ENCODE measurements around the gene LRRC75A. TPM values are rescaled to one million over a fixed set of nuclear protein-coding genes. Genes with fewer than 3 reads are reported as not detected.

Gene LRRC75A
- total RNA-seq, 1 experiment from 2014 or later, result 10.1 TPM

- Histone ChIP-seq H2AFZ (ENCODE audit: low read length) (no peak overlapping the region), H3K23ac (ENCODE audit: insufficient read length, low read depth, low read length) (no peak overlapping the region), H2BK15ac (ENCODE audit: low read depth, low read length) (no peak overlapping the region), H3K56ac (ENCODE audit: insufficient read length, low read depth, low read length) (no peak overlapping the region), H3K14ac (ENCODE audit: insufficient read depth, low read length) (no peak overlapping the region), H3K79me1 (ENCODE audit: insufficient read depth, low read depth, low read length, poor library complexity, severe bottlenecking) (no peaks in the 10 kb centered on the region), H4K5ac (ENCODE audit: insufficient read length, low read depth, low read length) (no peak overlapping the region), H3K18ac (ENCODE audit: insufficient read length, low read depth, low read length) (no peak overlapping the region), H3K9me3 (ENCODE audit: control insufficient read depth, low read depth, low read length) (no peaks in the 10 kb centered on the region), H3K27me3 (ENCODE audit: insufficient read depth, low read length) (no peaks in the 10 kb centered on the region), H4K8ac (replicated peaks; ENCODE audit: insufficient read length, low read depth, low read length) (no peak overlapping the region), H2BK12ac (ENCODE audit: insufficient read length, low read depth, low read length) (no peak overlapping the region), H3K4ac (ENCODE audit: low read depth, low read length) (no peak overlapping the region), H3K27ac (ENCODE audit: insufficient read length, low read depth, low read length) (no peak overlapping the region), H3T11ph (ENCODE audit: low read length) (no peak overlapping the region), H2BK120ac (ENCODE audit: low read depth, low read length, poor library complexity, severe bottlenecking) (no peak overlapping the region), H2BK20ac (ENCODE audit: low read depth, low read length, poor library complexity, severe bottlenecking) (no peak overlapping the region), H2BK5ac (ENCODE audit: insufficient read length, low read length) (no peak overlapping the region), H4K20me1 (ENCODE audit: control insufficient read depth, insufficient read depth, insufficient read length) (no peaks in the 10 kb centered on the region), H3K4me1 (ENCODE audit: insufficient read depth, low read length) (no peaks in the 10 kb centered on the region), H2AK5ac (ENCODE audit: insufficient read length, low read length) (no peak overlapping the region), H4K91ac (ENCODE audit: insufficient read length, low read depth, low read length) (no peak overlapping the region), H3K23me2 (ENCODE audit: insufficient read length, low read depth, low read length, poor library complexity, severe bottlenecking) (no peaks in the 10 kb centered on the region), H3K9ac (ENCODE audit: extremely low read depth, insufficient read length, low read length) (no peak overlapping the region), H3K4me2 (ENCODE audit: insufficient read depth, insufficient read length, low read length) (no peak overlapping the region), H3K79me2 (ENCODE audit: insufficient read depth, low read length) (no peaks in the 10 kb centered on the region)
- Mint-ChIP-seq H3K4me3 (peak overlapping the region in 1 of 2 experiments; percentile 65; a peak in 1 of 5 replicates), H3K36me3 (ENCODE audit: insufficient read depth in 1 of 3, low read depth in 3 of 3) (peaks cover 19 to 55% (median 44%) of the 10 kb centered on the region in 3 experiments), H3K4me1 (peaks cover 18 to 31% of the 10 kb centered on the region in 2 experiments), H3K27me3 (ENCODE audit: low read depth) (no peaks in the 10 kb centered on the region; the same call in 1 of the 2 replicates), H3K9me3 (no peaks in the 10 kb centered on the region; a peak in 1 of 5 replicates), H3K27ac (peak overlapping the region in 1 of 3 experiments; percentile 82; a peak in 2 of 7 replicates)
- TF ChIP-seq, protein P1, sequence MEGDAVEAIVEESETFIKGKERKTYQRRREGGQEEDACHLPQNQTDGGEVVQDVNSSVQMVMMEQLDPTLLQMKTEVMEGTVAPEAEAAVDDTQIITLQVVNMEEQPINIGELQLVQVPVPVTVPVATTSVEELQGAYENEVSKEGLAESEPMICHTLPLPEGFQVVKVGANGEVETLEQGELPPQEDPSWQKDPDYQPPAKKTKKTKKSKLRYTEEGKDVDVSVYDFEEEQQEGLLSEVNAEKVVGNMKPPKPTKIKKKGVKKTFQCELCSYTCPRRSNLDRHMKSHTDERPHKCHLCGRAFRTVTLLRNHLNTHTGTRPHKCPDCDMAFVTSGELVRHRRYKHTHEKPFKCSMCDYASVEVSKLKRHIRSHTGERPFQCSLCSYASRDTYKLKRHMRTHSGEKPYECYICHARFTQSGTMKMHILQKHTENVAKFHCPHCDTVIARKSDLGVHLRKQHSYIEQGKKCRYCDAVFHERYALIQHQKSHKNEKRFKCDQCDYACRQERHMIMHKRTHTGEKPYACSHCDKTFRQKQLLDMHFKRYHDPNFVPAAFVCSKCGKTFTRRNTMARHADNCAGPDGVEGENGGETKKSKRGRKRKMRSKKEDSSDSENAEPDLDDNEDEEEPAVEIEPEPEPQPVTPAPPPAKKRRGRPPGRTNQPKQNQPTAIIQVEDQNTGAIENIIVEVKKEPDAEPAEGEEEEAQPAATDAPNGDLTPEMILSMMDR (conservative IDR thresholded peaks at IDR 0.05), result no peak
- WGBS (ENCODE audit: extremely low coverage, insufficient read length, low lambda C conversion rate), result no CpG with 5 or more reads among the region's 4 CpGs
- no peak for DNase-seq
Measured at GRCh38 chr17:16450028-16450427, 42.0 kb downstream of the LRRC75A start.
